Measurements from ENCODE around the gene MYT1. TPM values are rescaled to one million over a fixed set of nuclear protein-coding genes. Genes with fewer than 3 reads are reported as not detected.

The MYT1 gene
- 1.2 and 1.5 TPM in 2 replicates for total RNA-seq (ENCODE audit: low replicate concordance)

DNA sequence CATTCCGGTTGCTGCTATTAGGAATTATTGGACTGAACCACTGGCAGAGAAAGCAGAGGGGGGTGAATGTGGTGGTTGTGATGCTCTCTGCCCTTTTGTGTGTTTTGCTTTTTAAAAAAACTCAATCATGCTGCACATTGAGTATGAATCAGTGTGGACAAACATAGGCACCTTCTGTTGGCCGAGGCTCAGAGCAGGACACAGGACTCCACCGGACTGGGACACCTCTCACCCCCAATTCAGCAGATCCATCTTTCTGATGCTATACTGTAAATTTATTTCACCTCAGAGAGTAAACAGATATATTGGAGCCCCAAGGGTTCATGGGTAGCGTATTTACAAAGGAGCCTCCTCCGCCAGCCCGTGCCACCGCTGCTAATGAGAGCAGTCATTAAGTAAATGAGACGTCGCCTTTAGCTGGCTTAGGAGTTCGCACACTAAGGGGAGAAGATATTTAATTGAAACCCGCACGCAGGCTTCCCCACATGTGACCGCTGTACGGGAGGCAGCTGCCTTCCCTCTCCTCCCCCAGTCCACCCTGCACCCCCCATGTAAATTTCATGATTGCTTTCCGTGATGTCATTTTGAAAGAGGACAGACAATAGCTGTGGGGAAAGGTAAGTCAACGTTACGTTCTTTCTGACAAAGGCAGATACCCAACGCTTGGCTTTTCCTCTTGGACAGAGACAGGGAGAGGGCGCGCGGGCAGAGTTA is at the start of gene MYT1:
MYT1 (plus strand) TSS at position 330 of the 714 bp plus-strand sequence. CDS start 34,410 bp downstream, outside the sequence.
- Histone ChIP-seq H3K27me3 (peaks cover 49% of the 10 kb centered on the region), H3F3A (ENCODE audit: low read depth) (peaks cover 35% of the 10 kb centered on the region), H3K4me3 (no peak within 1 kb of the TSS), H4K20me1 (ENCODE audit: low read depth) (peaks cover 70% of the 10 kb centered on the region), H3K9me3 (ENCODE audit: low read depth) (no peaks in the 10 kb centered on the region), H3K36me3 (no peaks in the 10 kb centered on the region), H3K79me2 (ENCODE audit: low read depth) (no peaks in the 10 kb centered on the region), H3K27ac (no peak within 1 kb of the TSS), H3K4me2 (no peak within 1 kb of the TSS), H3K4me1 (peaks cover 41% of the 10 kb centered on the region), H3K9ac (no peak within 1 kb of the TSS), H2AFZ (replicated peaks) (no peak within 1 kb of the TSS)
- H3K27ac Mint-ChIP-seq = no peak within 1 kb of the TSS
- H3K4me1 Mint-ChIP-seq = peaks cover 57% of the 10 kb centered on the region
- TF ChIP-seq EZH2 (IDR thresholded peaks at IDR 0.05) (no peak), EZH2phosphoT487 (IDR thresholded peaks at IDR 0.05) (no peak), CTCF (IDR thresholded peaks at IDR 0.05) (no peak)
- peaks cover 43% of the 10 kb centered on the region for H3K27me3 Mint-ChIP-seq (ENCODE audit: insufficient read depth, low read depth)
- no peaks in the 10 kb centered on the region for H3K9me3 Mint-ChIP-seq
- no peak for DNase-seq (ENCODE audit: low spot score)
- H3K36me3 Mint-ChIP-seq = no peaks in the 10 kb centered on the region
- H3K4me3 Mint-ChIP-seq = no peak within 1 kb of the TSS

DNA sequence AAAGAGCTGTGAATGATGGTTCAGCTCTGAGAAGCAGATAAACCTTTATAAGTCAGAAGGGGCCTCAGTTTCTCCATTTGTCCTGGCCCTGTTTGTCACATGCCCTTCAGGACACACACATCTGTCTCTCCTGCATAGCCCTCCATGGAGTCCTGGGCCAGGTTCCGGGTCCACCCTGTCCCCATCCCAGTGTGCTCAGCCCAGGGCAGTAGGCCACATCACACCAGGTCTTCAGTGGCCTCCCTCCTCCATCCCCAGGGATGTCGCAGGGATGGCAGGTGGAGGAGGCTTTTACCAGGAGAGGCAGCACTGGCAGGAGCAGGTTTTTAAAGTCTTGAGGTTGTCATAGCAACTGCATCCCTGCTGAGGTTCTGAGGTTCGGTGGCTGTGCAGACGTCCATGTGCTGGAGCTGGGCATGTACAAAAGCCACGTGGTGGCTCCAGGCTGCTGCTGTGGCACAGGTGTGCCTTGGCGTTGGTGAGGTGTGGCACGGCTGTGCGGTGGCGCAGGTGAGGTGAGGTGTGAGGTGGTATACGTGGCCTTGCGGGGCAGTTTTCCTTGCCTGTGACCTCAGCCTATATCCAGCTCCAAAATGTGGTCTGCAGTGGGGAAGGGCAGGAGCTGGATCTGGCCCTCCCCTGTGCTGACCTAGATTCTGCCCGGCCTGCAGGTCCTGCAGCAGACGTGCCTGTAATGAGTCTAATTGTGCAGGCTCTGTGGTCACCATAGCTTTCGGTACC is 48.9 kb upstream of the MYT1 start:
- Histone ChIP-seq H3K4me1 (no peaks in the 10 kb centered on the region), H3K79me2 (ENCODE audit: low read depth) (no peaks in the 10 kb centered on the region), H2AFZ (replicated peaks) (no peak overlapping the region), H3K36me3 (no peaks in the 10 kb centered on the region), H3K27ac (no peak overlapping the region), H3K9me3 (ENCODE audit: low read depth) (no peaks in the 10 kb centered on the region), H3F3A (ENCODE audit: low read depth) (no peaks in the 10 kb centered on the region), H3K4me2 (no peak overlapping the region), H3K9ac (no peak overlapping the region), H4K20me1 (ENCODE audit: low read depth) (no peaks in the 10 kb centered on the region), H3K4me3 (no peak overlapping the region), H3K27me3 (no peaks in the 10 kb centered on the region)
- no peak overlapping the region for H3K4me3 Mint-ChIP-seq
- peaks cover 16% of the 10 kb centered on the region for H3K27me3 Mint-ChIP-seq (ENCODE audit: insufficient read depth, low read depth)
- TF ChIP-seq EZH2phosphoT487 (IDR thresholded peaks at IDR 0.05) (no peak), CTCF (IDR thresholded peaks at IDR 0.05) (no peak), EZH2 (IDR thresholded peaks at IDR 0.05) (no peak)
- DNase-seq (ENCODE audit: low spot score) = no peak
- peaks cover 4% of the 10 kb centered on the region for H3K4me1 Mint-ChIP-seq
- no peaks in the 10 kb centered on the region for H3K36me3 Mint-ChIP-seq
- no peak overlapping the region for H3K27ac Mint-ChIP-seq
- no peaks in the 10 kb centered on the region for H3K9me3 Mint-ChIP-seq

GRCh38 chr20:64116016-64116415 is 48.2 kb upstream of the MYT1 start:
- Histone ChIP-seq H3K4me2 (no peak overlapping the region), H3K36me3 (no peaks in the 10 kb centered on the region), H3K4me3 (no peak overlapping the region), H3K79me2 (ENCODE audit: low read depth) (no peaks in the 10 kb centered on the region), H3K4me1 (no peaks in the 10 kb centered on the region), H3K27me3 (peaks cover 5% of the 10 kb centered on the region), H3K9me3 (ENCODE audit: low read depth) (no peaks in the 10 kb centered on the region), H3K9ac (no peak overlapping the region), H3F3A (ENCODE audit: low read depth) (no peaks in the 10 kb centered on the region), H3K27ac (no peak overlapping the region), H2AFZ (replicated peaks) (no peak overlapping the region), H4K20me1 (ENCODE audit: low read depth) (no peaks in the 10 kb centered on the region)
- no peaks in the 10 kb centered on the region for H3K9me3 Mint-ChIP-seq
- H3K27ac Mint-ChIP-seq = no peak overlapping the region
- no peak for DNase-seq (ENCODE audit: low spot score)
- no peaks in the 10 kb centered on the region for H3K36me3 Mint-ChIP-seq
- TF ChIP-seq CTCF (IDR thresholded peaks at IDR 0.05) (no peak), EZH2phosphoT487 (IDR thresholded peaks at IDR 0.05) (no peak), EZH2 (IDR thresholded peaks at IDR 0.05) (no peak)
- peaks cover 5% of the 10 kb centered on the region for H3K4me1 Mint-ChIP-seq
- no peak overlapping the region for H3K4me3 Mint-ChIP-seq
- peaks cover 22% of the 10 kb centered on the region for H3K27me3 Mint-ChIP-seq (ENCODE audit: insufficient read depth, low read depth)

Data from neural progenitor cell (in vitro differentiated cells).